Activated B cell treated with CpG ODN at 0.5 μM for 24 hours (primary cell): Measurements from ENCODE around the gene ZNF552. TPM values are rescaled to one million over a fixed set of nuclear protein-coding genes. Genes with fewer than 3 reads are reported as not detected.

Experiments used
- ATAC-seq: fragments of 200-7000 bp; cut with Tn5 transposase; one replicate; pipeline ENCODE4 v1.10.0; 2021; ENCODE audit warnings: low read depth, mild to moderate bottlenecking, moderate library complexity
- CTCF ChIA-PET: fragments of 350-600 bp; sonication (Branson Sonifier 250); formaldehyde crosslinking; loops from one replicate; lab custom pipeline; 2021; ENCODE audit warnings: antibody characterized with exemption; lab: Charles Lee
- POLR2A ChIA-PET: fragments of 350-600 bp; sonication (Branson Sonifier 250); formaldehyde crosslinking; loops from one replicate; lab custom pipeline; 2021; ENCODE audit warnings: antibody characterized with exemption; lab: Charles Lee
- DNase-seq: peaks from one replicate; pipeline ENCODE4 v3.0.0; 2022
- H3K27ac Mint-ChIP-seq: one replicate; pipeline ENCODE4 v1.8.0; 2020; ENCODE audit warnings: mixed read lengths
- H3K27me3 Mint-ChIP-seq: one replicate; pipeline ENCODE4 v1.8.0; 2021; ENCODE audit warnings: mixed read lengths
- H3K36me3 Mint-ChIP-seq: one replicate; pipeline ENCODE4 v1.8.0; 2021; ENCODE audit warnings: low read depth, mixed read lengths
- H3K4me1 Mint-ChIP-seq: one replicate; pipeline ENCODE4 v1.8.0; 2021; ENCODE audit warnings: mixed read lengths
- H3K4me3 Mint-ChIP-seq: one replicate; pipeline ENCODE4 v1.8.0; 2020; ENCODE audit warnings: mild to moderate bottlenecking, mixed read lengths
- H3K9me3 Mint-ChIP-seq: one replicate; pipeline ENCODE4 v1.8.0; 2020; ENCODE audit warnings: mixed read lengths
- intact Hi-C: fragments of 100-400 bp; cut with micrococcal nuclease; formaldehyde crosslinking; loops from one replicate; pipeline ENCODE4 v1.15.1; 2024
- total RNA-seq: library from RNA; stranded (reverse); gene quantifications from 2 replicates; pipeline ENCODE4 v1.2.3, GENCODE V29; 2022
- TF ChIP-seq, protein P1 (sequence below): fragments of 200-600 bp; IDR thresholded peaks from one replicate; pipeline ENCODE4 v1.8.0; 2022; ENCODE audit warnings: antibody characterized with exemption, mild to moderate bottlenecking

The ZNF552 gene
- total RNA-seq, 1 donor from 2014 or later = 15.6 TPM

DNA sequence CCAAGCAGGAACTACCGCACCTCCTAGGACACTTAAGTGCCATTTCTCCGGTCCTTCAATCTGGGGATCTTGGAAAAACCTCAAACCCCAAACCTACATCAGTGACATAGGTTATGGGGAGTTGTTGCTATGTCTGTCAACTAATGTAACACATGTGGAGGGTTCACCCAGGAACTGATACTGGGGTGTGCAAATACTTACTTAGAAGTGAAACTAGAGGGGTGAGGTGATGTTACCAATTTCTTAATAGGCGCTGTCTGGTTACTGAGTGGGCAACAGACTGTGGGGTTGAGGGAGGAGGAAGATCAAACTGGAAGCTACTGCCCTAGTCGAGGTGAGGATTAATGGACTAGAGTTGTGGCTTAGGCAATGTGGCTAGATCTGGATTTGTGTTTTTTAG lies 43.3 kb downstream of the ZNF552 start:
- H3K9me3 Mint-ChIP-seq = peaks cover 5% of the 10 kb centered on the region
- CTCF ChIA-PET = no interaction called here
- TF ChIP-seq, protein P1, sequence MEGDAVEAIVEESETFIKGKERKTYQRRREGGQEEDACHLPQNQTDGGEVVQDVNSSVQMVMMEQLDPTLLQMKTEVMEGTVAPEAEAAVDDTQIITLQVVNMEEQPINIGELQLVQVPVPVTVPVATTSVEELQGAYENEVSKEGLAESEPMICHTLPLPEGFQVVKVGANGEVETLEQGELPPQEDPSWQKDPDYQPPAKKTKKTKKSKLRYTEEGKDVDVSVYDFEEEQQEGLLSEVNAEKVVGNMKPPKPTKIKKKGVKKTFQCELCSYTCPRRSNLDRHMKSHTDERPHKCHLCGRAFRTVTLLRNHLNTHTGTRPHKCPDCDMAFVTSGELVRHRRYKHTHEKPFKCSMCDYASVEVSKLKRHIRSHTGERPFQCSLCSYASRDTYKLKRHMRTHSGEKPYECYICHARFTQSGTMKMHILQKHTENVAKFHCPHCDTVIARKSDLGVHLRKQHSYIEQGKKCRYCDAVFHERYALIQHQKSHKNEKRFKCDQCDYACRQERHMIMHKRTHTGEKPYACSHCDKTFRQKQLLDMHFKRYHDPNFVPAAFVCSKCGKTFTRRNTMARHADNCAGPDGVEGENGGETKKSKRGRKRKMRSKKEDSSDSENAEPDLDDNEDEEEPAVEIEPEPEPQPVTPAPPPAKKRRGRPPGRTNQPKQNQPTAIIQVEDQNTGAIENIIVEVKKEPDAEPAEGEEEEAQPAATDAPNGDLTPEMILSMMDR = no peak
- H3K4me1 Mint-ChIP-seq = peaks cover 71% of the 10 kb centered on the region
- H3K36me3 Mint-ChIP-seq = peaks cover 56% of the 10 kb centered on the region
- no peak for DNase-seq
- POLR2A ChIA-PET = no interaction called here
- H3K4me3 Mint-ChIP-seq = peak overlapping the region; percentile 59
- H3K27ac Mint-ChIP-seq = peak overlapping the region; percentile 51
- no peak for ATAC-seq
- intact Hi-C loops = no loop called here
- H3K27me3 Mint-ChIP-seq = no peaks in the 10 kb centered on the region

DNA sequence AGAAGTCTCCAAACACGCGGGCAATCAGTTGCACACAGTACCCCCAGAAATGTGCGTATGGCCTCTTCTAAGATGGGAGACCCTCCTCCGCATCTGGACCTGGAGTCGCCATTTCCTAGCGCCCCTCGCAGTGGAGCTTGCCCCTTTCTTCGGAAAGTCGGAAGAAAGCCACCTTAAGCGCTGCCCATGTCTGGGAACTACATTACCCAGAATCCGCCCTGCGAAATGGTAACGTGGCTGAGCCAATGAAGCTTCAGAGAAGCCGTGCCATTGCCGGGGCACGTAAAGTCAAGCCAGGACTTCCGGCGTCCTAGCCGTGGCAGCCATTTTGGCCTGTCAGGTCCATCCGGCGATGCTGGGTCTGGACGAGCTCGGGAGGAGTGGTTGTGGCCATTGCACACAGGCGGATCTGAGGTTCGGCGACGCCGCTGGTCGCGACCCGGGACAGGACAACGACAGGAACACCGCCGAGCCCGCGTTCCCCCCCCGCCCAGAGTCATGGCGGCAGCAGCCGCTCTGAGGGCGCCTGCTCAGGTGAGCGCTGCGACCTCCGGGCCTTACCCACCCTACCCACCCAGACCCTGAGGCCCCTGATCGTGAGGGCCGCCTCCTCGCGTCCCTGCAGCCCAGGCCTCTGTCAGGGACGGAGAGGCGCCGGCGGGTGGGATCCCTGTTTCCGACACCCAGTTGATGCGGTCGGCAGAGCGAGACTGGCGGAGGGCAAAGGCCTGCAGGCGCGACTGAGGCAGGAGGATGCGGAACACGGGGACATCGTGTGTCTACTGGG lies 45.2 kb downstream of the ZNF552 start, which contains the start of gene ZNF586:
Gene ZNF586, plus strand, starts transcription at position 332 of the 787 bp plus-strand sequence. Its CDS starts 167 bp downstream, at position 499.
- peak; percentile 98 for ATAC-seq
- CTCF ChIA-PET = no interaction called here
- TF ChIP-seq, protein P1 = no peak
- peak within 1 kb of the TSS; percentile 86 for H3K27ac Mint-ChIP-seq
- POLR2A ChIA-PET = interaction anchor here (0.5 to 1.7 kb wide), 15 partner anchors 12 to 1366 kb away, joined by 3 to 20 read pairs (median 5); partner anchors contain the start of genes ZNF154, ZNF274, ZNF551 and ZNF552
- peak; percentile 76 for DNase-seq
- peaks cover 54% of the 10 kb centered on the region for H3K4me1 Mint-ChIP-seq
- no peaks in the 10 kb centered on the region for H3K27me3 Mint-ChIP-seq
- peaks cover 5% of the 10 kb centered on the region for H3K9me3 Mint-ChIP-seq
- H3K4me3 Mint-ChIP-seq = peak within 1 kb of the TSS; percentile 95
- H3K36me3 Mint-ChIP-seq = peaks cover 49% of the 10 kb centered on the region
- intact Hi-C loops = loop anchor here (1.0 to 2.0 kb wide), 6 partner anchors 23 to 358 kb away; partner anchors contain the start of genes ZNF17, ZNF416, ZNF551 and ZNF552

DNA sequence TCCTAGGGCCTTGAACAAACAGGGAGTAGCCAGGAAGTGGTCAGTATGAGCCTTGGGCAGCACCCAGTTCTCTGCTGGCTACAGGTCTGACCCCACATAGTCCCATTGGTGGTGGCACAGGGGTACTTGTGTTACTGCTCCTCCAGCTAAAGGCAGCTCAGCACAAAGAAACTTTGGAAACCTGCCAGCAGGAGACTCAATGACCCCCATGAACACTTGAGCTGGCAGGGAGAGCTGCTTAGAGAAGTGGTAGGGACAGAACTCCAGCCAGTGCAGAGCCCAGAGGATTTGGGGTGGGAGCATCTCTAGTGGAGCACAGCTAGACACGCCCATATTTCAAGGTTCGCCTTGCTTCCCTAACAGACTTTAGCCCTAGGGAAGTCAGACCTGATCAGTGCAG lies 55.6 kb downstream of the ZNF552 start:
- POLR2A ChIA-PET = no interaction called here
- Mint-ChIP-seq H3K27ac (no peak overlapping the region), H3K27me3 (no peaks in the 10 kb centered on the region), H3K4me3 (no peak overlapping the region), H3K9me3 (peaks cover 21% of the 10 kb centered on the region), H3K36me3 (peaks cover 74% of the 10 kb centered on the region), H3K4me1 (peaks cover 2% of the 10 kb centered on the region)
- TF ChIP-seq, protein P1 = no peak
- intact Hi-C loops = no loop called here
- no peak for ATAC-seq
- no peak for DNase-seq
- CTCF ChIA-PET = no interaction called here

GRCh38 chr19:57757941-57758340 lies 56.8 kb downstream of the ZNF552 start:
- DNase-seq (no peak), ATAC-seq (no peak)
- peaks cover 2% of the 10 kb centered on the region for H3K4me1 Mint-ChIP-seq
- intact Hi-C loops = no loop called here
- H3K9me3 Mint-ChIP-seq = peaks cover 28% of the 10 kb centered on the region
- H3K4me3 Mint-ChIP-seq = no peak overlapping the region
- TF ChIP-seq, protein P1 = no peak
- peaks cover 77% of the 10 kb centered on the region for H3K36me3 Mint-ChIP-seq
- no peaks in the 10 kb centered on the region for H3K27me3 Mint-ChIP-seq
- no peak overlapping the region for H3K27ac Mint-ChIP-seq
- ChIA-PET POLR2A (no interaction called here), CTCF (no interaction called here)

Other genes starting within 250 kb of the ZNF552 start
- 12.6 and 13.8 TPM in 2 replicates for gene ZNF416, start 236.0 kb downstream of the ZNF552 start, total RNA-seq
- gene ZIK1, start 230.8 kb downstream of the ZNF552 start, total RNA-seq = 16.2 and 18.1 TPM in 2 replicates
- 7.0 and 7.9 TPM in 2 replicates for gene ZNF530, start 215.0 kb downstream of the ZNF552 start, total RNA-seq
- 32.3 and 38.4 TPM in 2 replicates for gene ZNF134, start 200.7 kb downstream of the ZNF552 start, total RNA-seq
- gene ZNF211, start 181.7 kb downstream of the ZNF552 start, total RNA-seq = 22.0 and 26.0 TPM in 2 replicates
- not detected in 2 replicates for gene ZSCAN4, start 146.0 kb downstream of the ZNF552 start, total RNA-seq
- gene ZNF551, start 132.9 kb downstream of the ZNF552 start, total RNA-seq = 20.0 and 28.6 TPM in 2 replicates
- gene ZNF154, start 105.7 kb downstream of the ZNF552 start, total RNA-seq = 23.2 and 27.9 TPM in 2 replicates
- 25.2 and 27.0 TPM in 2 replicates for gene ZNF671, start 87.3 kb downstream of the ZNF552 start, total RNA-seq
- 26.5 and 29.9 TPM in 2 replicates for gene ZNF776, start 68.1 kb downstream of the ZNF552 start, total RNA-seq
- 29.4 and 33.7 TPM in 2 replicates for gene ZNF586, start 45.2 kb downstream of the ZNF552 start, total RNA-seq
- gene ZNF587B, start 15.4 kb upstream of the ZNF552 start, total RNA-seq = 29.3 and 35.0 TPM in 2 replicates
- 44.0 and 61.1 TPM in 2 replicates for gene ZNF587, start 34.9 kb upstream of the ZNF552 start, total RNA-seq
- gene ZNF814, start 74.1 kb upstream of the ZNF552 start, total RNA-seq = 64.7 and 84.0 TPM in 2 replicates
- 27.2 and 29.0 TPM in 2 replicates for gene ZNF417, start 101.7 kb upstream of the ZNF552 start, total RNA-seq
- 21.3 and 26.5 TPM in 2 replicates for gene ZNF418, start 120.5 kb upstream of the ZNF552 start, total RNA-seq
- gene ZNF256, start 132.8 kb upstream of the ZNF552 start, total RNA-seq = 16.6 and 20.2 TPM in 2 replicates
- gene C19orf18, start 159.6 kb upstream of the ZNF552 start, total RNA-seq = 0.81 and 1.1 TPM in 2 replicates
- gene ZNF606, start 187.9 kb upstream of the ZNF552 start, total RNA-seq = 27.8 and 32.9 TPM in 2 replicates
- gene ZSCAN1, start 219.1 kb upstream of the ZNF552 start, total RNA-seq = not detected in 2 replicates
- 5.8 and 7.5 TPM in 2 replicates for gene ZNF135, start 244.4 kb upstream of the ZNF552 start, total RNA-seq